NOMO-1 treated with DMSO at 0.1 percent for 48 hours (cell line): ENCODE measurements around the gene CYP2W1.

Experiments used
- DNase-seq: peaks from one replicate; lab custom pipeline; 2025; ENCODE audit not compliant: unreplicated experiment; lab: John Stamatoyannopoulos, UW

Gene CYP2W1

DNA sequence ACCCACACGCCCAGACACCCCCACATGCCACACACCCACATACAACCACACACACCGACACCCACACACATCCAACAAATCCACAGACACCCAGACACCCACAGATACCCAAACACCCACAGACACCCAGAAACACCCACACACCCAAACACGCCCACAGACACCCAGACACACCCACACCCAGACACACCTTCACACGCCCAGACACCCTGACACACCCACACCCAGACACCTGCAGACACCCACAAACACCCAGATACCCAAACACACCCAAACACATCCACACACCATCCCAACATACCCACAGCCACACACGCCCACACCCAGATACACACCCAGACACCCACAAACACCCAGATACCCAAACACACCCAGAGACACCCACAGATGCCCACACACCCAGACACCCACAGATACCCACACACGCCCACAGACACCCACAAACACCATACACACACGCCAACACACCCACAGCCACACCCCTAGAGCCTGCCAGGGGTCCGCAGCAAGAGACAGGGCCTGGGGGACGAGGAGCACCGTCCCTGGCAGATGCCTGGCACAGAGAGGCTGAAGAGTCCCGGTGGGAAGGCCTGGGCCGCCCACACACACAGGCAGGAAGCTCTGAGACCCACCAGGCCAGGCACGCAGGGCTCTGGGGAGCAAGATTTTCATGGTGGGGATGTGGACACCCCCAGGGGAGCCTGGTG, 28.5 kb downstream of the CYP2W1 start:
- no peak for DNase-seq

DNA sequence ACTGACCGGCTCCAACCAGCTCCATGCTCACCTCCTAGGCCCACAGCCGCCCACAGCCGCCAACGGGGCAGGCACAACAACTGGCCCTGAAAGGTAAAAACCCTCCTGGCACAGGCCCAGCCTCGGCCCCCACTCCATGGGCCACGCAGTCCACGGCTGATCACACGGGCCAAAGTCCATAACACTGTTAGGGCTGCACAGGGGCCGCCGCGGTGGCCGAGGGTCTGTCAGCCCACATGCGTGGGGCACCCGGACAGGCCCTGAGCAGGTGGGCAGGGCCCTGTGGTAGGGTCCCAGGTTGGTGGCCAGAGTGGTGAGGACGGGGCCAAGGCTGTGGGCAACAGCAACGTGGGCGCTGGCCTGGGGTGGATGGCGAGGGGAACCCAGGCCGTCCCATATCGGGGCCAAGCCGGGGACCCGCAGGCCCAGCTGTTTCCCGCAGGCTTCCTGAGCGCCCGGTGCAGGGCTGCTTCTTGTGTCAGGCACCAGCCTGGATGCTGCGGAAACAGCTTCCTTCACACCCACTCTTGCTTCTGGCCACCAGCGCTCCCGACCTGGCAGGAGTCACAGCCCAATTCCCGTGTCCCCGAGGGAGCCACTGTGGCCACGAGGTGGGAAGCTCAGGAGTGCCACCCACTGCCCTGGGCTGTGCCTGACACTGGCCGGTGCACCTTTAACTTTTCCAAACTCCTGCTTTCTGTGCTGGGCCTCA, 29.2 kb downstream of the CYP2W1 start:
- DNase-seq, result no peak

- DNase-seq, result no peak
These were observed 29.7 kb downstream of the CYP2W1 start for GRCh38 chr7:1012716-1013095.

GRCh38 chr7:1013581-1013980, 30.6 kb downstream of the CYP2W1 start:
- DNase-seq, result no peak

DNA sequence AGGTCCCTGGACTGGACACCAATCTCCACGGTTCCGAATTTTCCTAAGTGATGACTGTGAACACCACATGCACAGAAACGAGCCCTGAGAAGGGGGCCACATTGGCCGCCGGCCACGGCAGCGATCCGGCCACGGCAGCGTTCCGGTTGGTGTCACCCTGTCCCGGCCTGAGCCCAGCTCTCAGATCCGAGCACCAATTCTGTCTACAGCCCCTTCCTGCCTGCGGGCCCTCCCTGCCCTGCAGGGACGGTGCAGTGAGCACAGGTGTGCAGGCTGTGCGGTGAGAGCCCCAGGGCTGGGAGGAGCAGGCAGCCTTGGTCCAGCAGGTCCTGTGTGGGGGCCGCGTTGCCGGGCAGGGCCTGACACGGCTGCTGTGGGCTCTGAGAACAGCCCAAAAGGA, 31.7 kb downstream of the CYP2W1 start:
- DNase-seq, result no peak

DNA sequence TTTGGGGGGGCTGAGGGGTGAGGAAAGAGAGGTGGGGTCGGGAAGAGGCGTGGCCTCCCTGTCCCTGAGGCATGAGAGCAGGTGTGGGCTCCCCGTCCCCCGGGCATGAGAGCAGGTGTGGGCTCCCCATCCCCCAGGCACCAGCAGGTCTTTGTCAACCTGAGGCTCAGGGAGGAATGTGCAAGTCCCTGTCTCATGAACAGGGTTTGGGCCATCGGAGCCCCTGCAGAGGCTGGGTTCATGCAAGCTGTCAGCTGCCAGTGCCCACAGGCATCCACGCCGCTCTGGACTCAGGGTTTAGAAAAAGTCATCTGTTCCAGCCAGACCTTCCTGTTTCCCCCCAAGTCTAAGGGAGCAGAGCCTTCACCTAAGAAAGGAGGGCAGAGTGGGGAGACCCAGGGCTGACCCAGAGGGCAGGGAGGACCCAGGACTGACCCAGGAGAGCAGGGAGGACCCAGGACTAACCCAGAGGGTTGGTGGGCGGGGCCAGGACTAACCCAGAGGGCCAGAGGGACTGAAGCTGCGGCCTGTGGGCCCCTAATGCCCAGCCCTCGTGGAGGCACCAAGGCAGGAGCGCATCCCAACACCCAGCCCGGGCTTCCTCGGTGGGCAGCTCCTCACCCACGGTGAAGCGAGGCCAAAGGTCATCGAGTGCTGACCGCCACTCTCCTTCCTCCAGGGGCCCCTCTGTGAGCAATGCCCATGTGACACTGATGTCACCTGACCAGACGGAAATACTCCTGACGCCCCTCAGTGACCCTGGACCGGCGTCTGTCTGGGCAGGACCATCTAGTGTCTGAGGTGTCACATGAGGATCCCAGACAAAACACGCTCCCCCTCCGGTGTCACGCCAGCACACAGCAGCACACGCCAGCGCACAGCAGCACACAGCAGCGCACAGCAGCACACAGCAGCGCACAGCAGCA, 32.5 kb downstream of the CYP2W1 start:
- DNase-seq, result no peak

DNA sequence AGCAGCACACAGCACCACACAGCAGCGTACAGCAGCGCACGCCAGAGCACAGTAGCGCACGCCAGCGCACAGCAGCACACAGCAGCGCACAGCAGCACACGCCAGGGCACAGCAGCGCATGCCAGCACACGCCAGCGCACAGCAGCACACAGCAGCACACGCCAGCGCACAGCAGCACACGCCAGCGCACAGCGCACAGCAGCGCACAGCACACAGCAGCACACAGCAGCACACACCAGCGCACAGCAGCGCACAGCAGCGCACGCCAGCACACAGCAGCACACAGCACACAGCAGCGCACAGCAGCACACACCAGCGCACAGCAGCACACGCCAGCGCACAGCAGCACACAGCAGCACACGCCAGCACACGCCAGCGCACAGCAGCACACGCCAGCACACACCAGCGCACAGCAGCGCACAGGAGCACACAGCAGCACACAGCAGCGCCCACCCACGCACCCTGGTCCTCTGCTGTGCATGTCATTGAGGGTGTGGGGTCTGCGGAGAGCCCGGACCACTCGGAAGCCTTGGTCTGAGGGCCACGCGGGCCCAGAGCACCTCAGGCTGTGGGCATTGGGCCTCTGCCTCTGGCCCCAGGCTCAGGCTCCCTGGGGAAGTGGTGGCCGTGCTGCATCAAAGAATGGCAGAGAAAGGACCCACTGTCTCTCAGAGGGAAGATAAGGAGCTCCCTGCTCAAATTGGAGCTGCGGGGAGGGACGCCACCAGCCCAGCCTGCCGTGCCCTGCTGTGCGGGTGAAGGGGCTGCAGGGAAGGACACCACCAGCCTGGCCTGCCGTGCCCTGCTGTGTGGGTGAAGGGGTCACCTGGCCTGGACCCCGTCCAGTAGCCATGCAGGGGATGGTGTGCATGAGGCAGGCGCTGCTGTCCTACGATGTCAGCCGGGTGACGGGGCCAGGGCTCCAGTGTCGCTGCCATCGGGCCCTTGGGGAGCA, 33.9 kb downstream of the CYP2W1 start:
- no peak for DNase-seq

DNA sequence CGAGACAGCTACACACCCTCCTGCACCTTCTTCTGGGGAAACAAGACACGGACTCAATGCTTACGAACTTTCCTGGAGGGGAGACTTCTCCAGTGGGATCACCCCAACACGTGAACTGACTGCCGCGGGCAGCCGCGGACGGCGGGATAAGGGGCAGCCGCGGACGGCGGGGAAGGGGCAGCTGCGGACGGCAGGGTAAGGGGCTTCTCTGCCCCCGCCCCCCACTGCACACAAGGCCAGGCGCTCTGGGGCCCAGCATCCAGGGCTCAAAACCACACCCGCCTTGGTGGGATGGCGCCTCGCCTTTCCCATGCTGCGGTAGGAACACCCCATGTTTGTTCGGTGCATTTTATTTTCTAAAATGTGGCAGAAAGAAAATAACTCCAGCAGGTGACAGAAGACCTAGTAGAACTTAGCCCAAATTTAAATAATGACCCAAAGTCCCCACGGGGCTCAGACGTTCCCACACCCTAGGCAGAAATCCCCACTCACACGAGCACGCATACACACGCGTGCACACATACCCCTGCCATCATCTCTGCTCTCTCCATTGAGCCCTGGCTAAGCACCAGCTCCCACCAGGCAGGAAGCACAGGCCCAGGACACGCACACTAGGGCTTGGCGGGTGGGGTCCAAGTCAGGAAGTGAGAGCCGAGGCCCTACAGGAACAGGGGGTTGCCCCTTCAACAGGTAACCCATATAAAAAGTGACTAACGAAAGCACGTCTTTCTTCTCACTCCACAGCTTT, 34.8 kb downstream of the CYP2W1 start:
- DNase-seq, result no peak

GRCh38 chr7:1018334-1018695, 35.3 kb downstream of the CYP2W1 start:
- no peak for DNase-seq

DNA sequence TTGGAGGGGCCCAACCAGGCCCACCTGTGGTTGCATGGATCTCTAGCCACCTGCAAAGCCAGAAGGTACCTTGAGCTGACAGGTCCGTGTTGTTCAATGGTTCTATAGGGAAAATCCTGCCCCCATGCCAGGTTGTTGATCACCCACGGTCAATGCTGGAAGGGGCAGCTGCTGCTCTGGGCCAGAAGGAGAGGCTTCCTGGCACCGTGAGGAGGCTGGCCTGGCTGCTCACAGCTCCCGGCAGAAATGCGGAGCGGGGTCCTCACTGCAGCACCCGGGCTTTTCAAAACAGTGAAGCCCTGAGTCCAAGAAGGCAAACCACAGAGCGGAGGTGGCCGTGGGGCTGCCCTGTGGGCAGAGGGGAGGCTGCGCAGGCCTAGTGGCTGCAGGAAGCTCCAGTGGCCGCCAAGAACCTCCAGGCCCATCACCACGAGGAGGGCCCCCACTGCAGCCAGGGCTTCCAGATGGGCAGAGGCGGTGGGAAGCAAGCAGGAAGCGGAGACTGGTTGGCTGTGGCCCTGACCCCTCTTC, 36.3 kb downstream of the CYP2W1 start:
- DNase-seq, result no peak

DNA sequence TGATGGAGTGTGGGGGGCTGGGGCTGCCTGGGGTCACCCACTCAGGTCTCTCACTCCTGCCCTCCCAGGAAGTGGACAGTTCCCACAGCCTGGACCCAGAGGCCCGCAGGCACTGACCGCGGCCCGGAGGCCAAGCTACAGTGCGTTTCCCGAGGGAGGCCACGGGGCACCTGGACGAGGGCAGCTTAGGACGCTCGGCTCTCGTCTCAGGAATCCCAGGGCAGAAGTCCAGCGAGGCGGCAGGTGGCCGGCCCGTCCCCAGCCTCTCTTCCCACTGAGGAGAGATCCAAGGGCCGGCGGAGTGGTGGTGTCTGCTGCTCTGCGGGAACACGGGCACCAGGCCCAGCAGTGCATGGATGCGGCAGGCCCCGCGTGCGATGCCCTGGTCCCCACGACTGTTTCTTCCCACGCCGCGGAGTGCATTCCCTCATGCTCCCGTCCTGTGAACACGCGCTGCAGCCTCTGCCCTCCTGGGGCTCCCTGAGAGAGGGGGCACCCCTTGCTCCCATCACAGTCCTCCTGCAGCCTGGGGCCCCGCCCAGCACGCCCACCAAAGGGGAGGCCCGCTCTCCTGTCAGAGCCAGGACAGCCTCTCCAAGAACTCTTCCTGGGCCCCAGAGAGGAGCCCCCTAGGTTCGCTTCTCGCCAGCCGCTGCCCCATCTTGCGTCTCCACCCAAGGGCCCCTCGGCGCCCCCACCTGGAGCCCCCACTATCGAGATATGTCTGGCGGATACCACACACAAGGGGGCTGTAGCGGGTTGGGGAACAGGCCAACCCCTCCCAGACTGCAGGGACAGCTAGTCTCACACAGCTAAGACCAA, 37.0 kb downstream of the CYP2W1 start:
- no peak for DNase-seq

DNA sequence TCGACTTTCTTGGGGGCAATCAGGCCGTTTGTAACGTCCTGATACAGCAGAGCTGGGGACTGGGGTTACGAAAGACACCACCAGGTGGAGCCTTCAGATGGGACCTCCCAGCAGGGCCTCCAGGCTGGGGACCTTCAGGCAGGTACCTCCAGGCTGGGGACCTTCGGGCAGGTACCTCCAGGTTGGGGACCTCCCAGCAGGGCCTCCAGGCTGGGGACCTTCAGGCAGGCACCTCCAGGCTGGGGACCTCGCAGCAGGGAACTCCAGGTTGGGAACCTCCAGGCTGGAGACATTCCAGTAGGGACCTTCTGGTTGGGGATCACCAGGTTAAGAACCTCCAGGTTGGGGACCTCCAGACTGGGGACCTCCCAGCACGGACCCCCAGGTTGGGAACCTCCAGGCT, 37.9 kb downstream of the CYP2W1 start:
- no peak for DNase-seq

DNA sequence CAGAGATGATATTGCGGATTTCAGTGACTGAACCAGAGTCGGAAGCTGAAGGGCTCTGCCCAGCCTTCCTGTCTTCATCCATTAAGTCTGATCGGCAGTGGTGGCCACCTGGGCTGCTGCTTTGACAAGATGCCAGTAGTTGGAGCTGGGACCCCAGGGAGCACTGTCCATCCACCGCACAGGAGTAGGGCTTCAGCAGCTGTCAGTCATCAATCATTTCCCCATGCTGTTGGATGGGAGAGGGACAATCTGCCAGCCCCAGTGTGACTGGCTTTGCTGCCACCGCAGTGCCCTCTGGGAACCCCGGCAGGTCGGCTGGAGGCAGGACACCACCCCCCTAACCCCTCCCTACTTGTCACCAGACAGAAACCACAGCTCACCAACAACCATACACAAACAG, 38.4 kb downstream of the CYP2W1 start:
- DNase-seq, result no peak

DNA sequence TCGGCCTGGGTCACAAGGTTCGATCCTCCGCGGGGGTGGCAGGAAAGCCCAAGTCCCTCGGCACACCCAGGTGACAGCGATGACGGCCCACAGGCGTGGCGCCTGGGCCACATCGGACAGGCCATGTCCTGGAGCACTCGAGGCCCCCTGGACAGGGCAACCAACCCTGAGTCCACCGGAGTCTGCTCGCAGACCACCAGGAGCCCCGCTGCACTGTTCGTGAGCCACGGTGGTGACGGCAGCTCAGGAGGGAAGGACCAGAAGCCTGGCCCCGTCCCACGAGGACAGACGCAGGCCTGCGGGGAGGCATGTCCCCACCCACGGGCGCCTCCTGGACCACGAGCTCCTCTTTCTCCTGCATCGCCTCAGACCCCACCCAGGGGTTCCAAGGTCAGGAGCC, 39.0 kb downstream of the CYP2W1 start:
- no peak for DNase-seq

DNA sequence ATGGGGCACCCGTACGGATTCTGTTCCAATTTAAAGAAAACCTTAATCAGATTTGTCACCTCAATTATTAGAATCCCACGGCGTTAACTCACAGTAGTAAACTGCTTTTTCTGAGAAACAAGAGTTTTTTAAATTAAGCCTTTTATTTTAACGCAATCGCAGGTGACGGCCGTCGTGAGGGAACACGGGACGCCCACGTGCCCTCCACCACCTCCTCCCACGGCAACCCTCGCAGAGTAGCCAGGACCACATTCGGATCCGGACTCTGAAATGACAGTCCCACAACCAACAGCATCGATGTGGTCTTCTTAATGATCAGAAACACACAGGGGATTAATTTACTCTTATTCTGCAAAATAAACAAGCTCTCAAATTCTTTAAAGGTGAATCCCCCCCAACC, 39.4 kb downstream of the CYP2W1 start:
- DNase-seq, result no peak

GRCh38 chr7:1022801-1023465, 40.0 kb downstream of the CYP2W1 start:
- no peak for DNase-seq

DNA sequence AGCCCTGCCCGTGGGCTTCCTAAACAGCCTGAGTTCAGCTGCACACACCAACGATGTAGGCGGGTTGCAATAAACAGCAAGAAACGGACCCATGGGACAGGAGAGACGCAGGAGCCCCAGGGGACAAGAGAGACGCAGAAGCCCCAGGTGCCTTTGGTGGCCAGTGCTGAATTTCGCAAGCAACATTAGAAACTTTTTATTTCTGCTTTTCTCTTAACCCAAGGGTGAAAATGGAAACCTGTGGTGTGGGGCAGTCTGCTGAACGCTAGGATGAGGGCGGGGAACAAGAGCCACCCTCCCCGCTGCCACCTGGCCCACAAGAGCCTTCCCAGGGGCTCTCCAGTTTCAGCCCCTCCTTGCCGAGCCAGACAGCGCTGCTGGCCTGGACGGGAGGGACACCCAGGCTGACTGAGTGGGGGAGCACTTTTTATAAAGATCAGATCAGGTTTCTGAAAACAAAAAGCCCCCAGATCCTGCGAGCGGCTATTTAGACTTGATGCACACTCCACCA, 41.4 kb downstream of the CYP2W1 start:
- DNase-seq, result peak; percentile 59
